ENCODE results near the gene DYRK1A. TPM values are rescaled to one million over a fixed set of nuclear protein-coding genes. Genes with fewer than 3 reads are reported as not detected.

DYRK1A gene
- total RNA-seq, 1 experiment from 2014 or later, result 49.3 TPM

- BruUV-seq (replicated peaks), result no TSS peak
- Histone ChIP-seq H3K4me2 (ENCODE audit: low read length) (no peak overlapping the region), H3K9me3 (ENCODE audit: control insufficient read depth in 1 of 2, insufficient read depth in 1 of 2, low read depth in 1 of 2, low read length in 2 of 2) (no peaks in the 10 kb centered on the region), H2AFZ (ENCODE audit: low read depth, low read length, poor library complexity, severe bottlenecking) (no peak overlapping the region), H3K4me3 (replicated peaks in 1 of 2; ENCODE audit: low read depth in 1 of 2, low read length in 2 of 2) (no peak overlapping the region), H3K79me2 (ENCODE audit: insufficient read depth, low read length) (peaks cover 100% of the 10 kb centered on the region), H3K4me1 (ENCODE audit: control insufficient read depth in 1 of 2, insufficient read depth in 2 of 2, low read length in 2 of 2) (no peaks in the 10 kb centered on the region), H3K9ac (ENCODE audit: low read length) (no peak overlapping the region), H3K36me3 (ENCODE audit: control insufficient read depth in 1 of 2, insufficient read depth in 2 of 2, low read length in 2 of 2) (no peaks in the 10 kb centered on the region), H3K27me3 (ENCODE audit: insufficient read depth, low read length) (no peaks in the 10 kb centered on the region), H4K20me1 (ENCODE audit: insufficient read depth) (peaks cover 24% of the 10 kb centered on the region; the same call in 1 of the 2 replicates), H3K27ac (ENCODE audit: low read depth, low read length) (no peak overlapping the region), H3K9me2 (ENCODE audit: insufficient read depth) (no peaks in the 10 kb centered on the region)
- intact Hi-C loops (cut with micrococcal nuclease), result no loop called here
- DNase-seq (ENCODE audit: low read depth, low spot score) (no peak), ATAC-seq (no peak)
- POLR2A ChIA-PET, result no interaction called here
- TF ChIP-seq CTCF (IDR thresholded peaks at IDR 0.05 in 2 of 3, conservative IDR thresholded peaks at IDR 0.05 in 1 of 3; ENCODE audit: borderline replicate concordance in 1 of 3, insufficient read depth in 1 of 3, low read depth in 2 of 3, low read length in 2 of 3), result no peak
- no peak for TF ChIP-seq SP1 (IDR thresholded peaks at IDR 0.05; ENCODE audit: low read depth)
- no peak for TF ChIP-seq RAD21 (IDR thresholded peaks at IDR 0.05; ENCODE audit: low read depth)
- TF ChIP-seq EZH2 (IDR thresholded peaks at IDR 0.05), result no peak
- TF ChIP-seq POLR2AphosphoS5 (IDR thresholded peaks at IDR 0.05; ENCODE audit: low read depth, low read length), result no peak
- no peak for TF ChIP-seq EZH2phosphoT487 (IDR thresholded peaks at IDR 0.05; ENCODE audit: borderline replicate concordance)
- no peak for TF ChIP-seq REST (IDR thresholded peaks at IDR 0.05; ENCODE audit: low read depth)
- no peak for TF ChIP-seq FOSL1 (IDR thresholded peaks at IDR 0.05; ENCODE audit: low read depth)
- no peak for TF ChIP-seq SRF (IDR thresholded peaks at IDR 0.05; ENCODE audit: low read depth)
- TF ChIP-seq ZNF274 (IDR thresholded peaks at IDR 0.05; ENCODE audit: low read depth, low read length), result no peak
- RAD21 ChIA-PET (ENCODE audit: low non-redundant PET in 1 of 2, low total read pairs in 2 of 2, uncharacterized antibody in 2 of 2, unreplicated experiment in 2 of 2), result interaction anchor here in 1 of 2 experiments (1.3 kb wide), 1 partner anchor 10 kb away, joined by 4 read pairs; no protein-coding TSS in a partner anchor
- CTCF ChIA-PET, result no interaction called here
Measured at GRCh38 chr21:37383086-37383485, 16.5 kb downstream of the DYRK1A start.
